ENCODE measurements around the gene FURIN. TPM values are rescaled to one million over a fixed set of nuclear protein-coding genes. Genes with fewer than 3 reads are reported as not detected.
"Not testable (repeated sequence)": the region's sequence is repeated elsewhere in the genome, so short reads cannot be mapped to it uniquely, and the experiment has no call there.

FURIN gene
- total RNA-seq, 2 experiments from 2014 or later, result 576 to 590 TPM

- Mint-ChIP-seq H3K4me3 (no peak overlapping the region), H3K27ac (peak overlapping the region; percentile 62), H3K27me3 (no peaks in the 10 kb centered on the region), H3K4me1 (ENCODE audit: low read depth) (peaks cover 35% of the 10 kb centered on the region), H3K36me3 (peaks cover 31% of the 10 kb centered on the region), H3K9me3 (no peaks in the 10 kb centered on the region)
- POLR2A ChIA-PET, result interaction anchor here (1.7 kb wide), 1 partner anchor 11 kb away, joined by 4 read pairs; the partner anchor contains the start of gene UNC45A
- peak; percentile 61 for DNase-seq
- CTCF ChIA-PET, result interaction anchor here (3.6 to 6.3 kb wide), 2 partner anchors 9 to 22 kb away, joined by 19 to 70 read pairs; partner anchors contain the start of genes HDDC3, MAN2A2 and UNC45A
- intact Hi-C loops (cut with micrococcal nuclease), result no loop called here
These were observed 56.0 kb downstream of the FURIN start for GRCh38 chr15:90924375-90924774.

GRCh38 chr15:90926766-90927165 is 58.4 kb downstream of the FURIN start:
- DNase-seq; H3K27me3 Mint-ChIP-seq; intact Hi-C loops (cut with micrococcal nuclease); H3K27ac Mint-ChIP-seq; H3K4me3 Mint-ChIP-seq; H3K9me3 Mint-ChIP-seq: not testable (repeated sequence)
- peaks cover 14% of the 10 kb centered on the region for H3K36me3 Mint-ChIP-seq
- H3K4me1 Mint-ChIP-seq (ENCODE audit: low read depth), result peaks cover 52% of the 10 kb centered on the region
- CTCF ChIA-PET, result interaction anchor here (0.8 kb wide), 1 partner anchor 40 kb away, joined by 4 read pairs; no protein-coding TSS in a partner anchor
- POLR2A ChIA-PET, result interaction anchor here (0.7 kb wide), 1 partner anchor 96 kb away, joined by 7 read pairs; no protein-coding TSS in a partner anchor

- H3K27ac Mint-ChIP-seq; H3K4me3 Mint-ChIP-seq; POLR2A ChIA-PET; intact Hi-C loops (cut with micrococcal nuclease); H3K36me3 Mint-ChIP-seq; CTCF ChIA-PET; H3K27me3 Mint-ChIP-seq; H3K9me3 Mint-ChIP-seq; DNase-seq: not testable (repeated sequence)
- H3K4me1 Mint-ChIP-seq (ENCODE audit: low read depth), result peaks cover 44% of the 10 kb centered on the region
These were observed 59.7 kb downstream of the FURIN start for GRCh38 chr15:90928106-90928505.

GRCh38 chr15:90929246-90930019 is 61.0 kb downstream of the FURIN start:
- no peaks in the 10 kb centered on the region for H3K9me3 Mint-ChIP-seq
- H3K36me3 Mint-ChIP-seq, result peaks cover 4% of the 10 kb centered on the region
- intact Hi-C loops (cut with micrococcal nuclease), result loop anchor here (1.0 to 10.0 kb wide), 9 partner anchors 57 to 1035 kb away; partner anchors contain the start of genes AP3S2, CIB1, GDPGP1 and IQGAP1
- DNase-seq, result no peak
- H3K27ac Mint-ChIP-seq, result peak overlapping the region; percentile 100
- ChIA-PET POLR2A (interaction anchor here (0.6 to 7.7 kb wide), 6 partner anchors 25 to 564 kb away, joined by 3 to 82 read pairs (median 4); partner anchors contain the start of genes BLM, MAN2A2 and RCCD1), CTCF (interaction anchor here (0.6 to 9.4 kb wide), 12 partner anchors 25 to 701 kb away, joined by 3 to 231 read pairs (median 4); partner anchors contain the start of genes FES, MAN2A2 and RCCD1)
- H3K4me1 Mint-ChIP-seq (ENCODE audit: low read depth), result peaks cover 36% of the 10 kb centered on the region
- no peaks in the 10 kb centered on the region for H3K27me3 Mint-ChIP-seq
- H3K4me3 Mint-ChIP-seq, result peak overlapping the region; percentile 99

GRCh38 chr15:90930861-90931574 is 62.6 kb downstream of the FURIN start:
- H3K27ac Mint-ChIP-seq, result peak overlapping the region; percentile 100
- H3K9me3 Mint-ChIP-seq, result no peaks in the 10 kb centered on the region
- POLR2A ChIA-PET, result interaction anchor here (0.9 to 7.7 kb wide), 13 partner anchors 8 to 283 kb away, joined by 3 to 82 read pairs (median 5); partner anchors contain the start of genes BLM, MAN2A2, RCCD1 and VPS33B
- peak overlapping the region; percentile 99 for H3K4me3 Mint-ChIP-seq
- no peaks in the 10 kb centered on the region for H3K27me3 Mint-ChIP-seq
- intact Hi-C loops (cut with micrococcal nuclease), result loop anchor here (1.0 to 10.0 kb wide), 11 partner anchors 58 to 1036 kb away; partner anchors contain the start of genes AP3S2, CIB1, GDPGP1 and IQGAP1
- peaks cover 38% of the 10 kb centered on the region for H3K4me1 Mint-ChIP-seq (ENCODE audit: low read depth)
- DNase-seq, result peak; percentile 20
- CTCF ChIA-PET, result interaction anchor here (0.6 to 9.4 kb wide), 32 partner anchors 8 to 611 kb away, joined by 3 to 231 read pairs (median 6); partner anchors contain the start of genes BLM, FES, MAN2A2 and PRC1
- peaks cover 5% of the 10 kb centered on the region for H3K36me3 Mint-ChIP-seq

GRCh38 chr15:90931575-90931827 is 63.1 kb downstream of the FURIN start:
- CTCF ChIA-PET, result interaction anchor here (0.6 to 9.4 kb wide), 36 partner anchors 8 to 611 kb away, joined by 3 to 231 read pairs (median 6); partner anchors contain the start of genes BLM, FES, MAN2A2 and PRC1

GRCh38 chr15:90931828-90932659 is 63.7 kb downstream of the FURIN start, which contains the start of gene HDDC3:
Gene HDDC3 (minus strand): TSS chr15:90932549. CDS start chr15:90932540, 9 bp downstream.
- peak within 1 kb of the TSS; percentile 99 for H3K4me3 Mint-ChIP-seq
- intact Hi-C loops (cut with micrococcal nuclease), result loop anchor here (1.0 to 10.0 kb wide), 10 partner anchors 59 to 1037 kb away; partner anchors contain the start of genes AP3S2, CIB1, GDPGP1 and IQGAP1
- H3K4me1 Mint-ChIP-seq (ENCODE audit: low read depth), result peaks cover 47% of the 10 kb centered on the region
- CTCF ChIA-PET, result interaction anchor here (0.6 to 9.4 kb wide), 48 partner anchors 9 to 614 kb away, joined by 3 to 231 read pairs (median 4); partner anchors contain the start of genes BLM, FES, MAN2A2 and PRC1
- POLR2A ChIA-PET, result interaction anchor here (0.7 to 7.7 kb wide), 17 partner anchors 9 to 701 kb away, joined by 3 to 82 read pairs (median 4); partner anchors contain the start of genes BLM, MAN2A2 and VPS33B
- DNase-seq, result peak; percentile 93
- H3K9me3 Mint-ChIP-seq, result no peaks in the 10 kb centered on the region
- H3K27ac Mint-ChIP-seq, result peak within 1 kb of the TSS; percentile 100
- H3K27me3 Mint-ChIP-seq, result no peaks in the 10 kb centered on the region
- H3K36me3 Mint-ChIP-seq, result peaks cover 14% of the 10 kb centered on the region

More at GRCh38 chr15:90931575-90931827, 63.1 kb downstream of the FURIN start:
- peak overlapping the region; percentile 100 for H3K27ac Mint-ChIP-seq
- peaks cover 9% of the 10 kb centered on the region for H3K36me3 Mint-ChIP-seq
- no peaks in the 10 kb centered on the region for H3K9me3 Mint-ChIP-seq
- H3K4me1 Mint-ChIP-seq (ENCODE audit: low read depth), result peaks cover 43% of the 10 kb centered on the region
- intact Hi-C loops (cut with micrococcal nuclease), result loop anchor here (1.0 to 10.0 kb wide), 10 partner anchors 59 to 1037 kb away; partner anchors contain the start of genes AP3S2, CIB1, GDPGP1 and IQGAP1
- no peak for DNase-seq
- no peaks in the 10 kb centered on the region for H3K27me3 Mint-ChIP-seq
- POLR2A ChIA-PET, result interaction anchor here (0.7 to 7.7 kb wide), 15 partner anchors 9 to 701 kb away, joined by 3 to 82 read pairs (median 5); partner anchors contain the start of genes BLM, MAN2A2, RCCD1 and VPS33B
- H3K4me3 Mint-ChIP-seq, result peak overlapping the region; percentile 99

GRCh38 chr15:90932660-90932991 is 64.2 kb downstream of the FURIN start:
- peaks cover 47% of the 10 kb centered on the region for H3K4me1 Mint-ChIP-seq (ENCODE audit: low read depth)
- peaks cover 14% of the 10 kb centered on the region for H3K36me3 Mint-ChIP-seq
- no peaks in the 10 kb centered on the region for H3K27me3 Mint-ChIP-seq
- ChIA-PET POLR2A (interaction anchor here (0.7 to 7.7 kb wide), 11 partner anchors 10 to 702 kb away, joined by 3 to 82 read pairs (median 4); partner anchors contain the start of genes BLM, MAN2A2 and VPS33B), CTCF (interaction anchor here (0.7 to 9.4 kb wide), 37 partner anchors 9 to 614 kb away, joined by 3 to 231 read pairs (median 6); partner anchors contain the start of genes BLM, FES, MAN2A2 and PRC1)
- peak overlapping the region; percentile 99 for H3K4me3 Mint-ChIP-seq
- intact Hi-C loops (cut with micrococcal nuclease), result loop anchor here (5.0 to 10.0 kb wide), 6 partner anchors 115 to 1038 kb away; partner anchors contain the start of genes AP3S2, CIB1, GDPGP1 and IQGAP1
- H3K9me3 Mint-ChIP-seq, result no peaks in the 10 kb centered on the region
- H3K27ac Mint-ChIP-seq, result peak overlapping the region; percentile 100
- DNase-seq, result no peak
